Heart right ventricle (tissue), 16 donors: ENCODE measurements around the gene THBS1. TPM values are rescaled to one million over a fixed set of nuclear protein-coding genes. Genes with fewer than 3 reads are reported as not detected.

Experiments used
- ATAC-seq, 8 donors: fragments of 200-7000 bp; cut with Tn5 transposase; one replicate each; pipeline ENCODE4 v1.9.1; 2020; ENCODE audit warnings: mild to moderate bottlenecking in 8 of 8, moderate library complexity in 8 of 8, moderate number of reproducible peaks in 1 of 8
- DNase-seq, 2 donors: peaks; one replicate each; pipeline ENCODE4 v3.0.0-alpha.2; 2020
- H3K27ac ChIP-seq, 10 donors: fragments of 200-600 bp; sonication (generic) in 2 of 10; one replicate each; pipeline versions ENCODE4 v1.5.0 to v1.8.0; 2020 to 2022; ENCODE audit warnings: mild to moderate bottlenecking in 3 of 10
- H3K27me3 ChIP-seq, 7 donors: fragments of 200-600 bp; one replicate each; pipeline ENCODE4 v1.8.0; 2021 to 2022; ENCODE audit warnings: mild to moderate bottlenecking in 2 of 7
- H3K36me3 ChIP-seq, 9 donors: fragments of 200-600 bp; sonication (generic) in 1 of 9; one replicate each; pipeline versions ENCODE4 v1.5.0 to v1.8.0; 2020 to 2022; ENCODE audit warnings: mild to moderate bottlenecking in 2 of 9
- H3K4me1 ChIP-seq, 9 donors: fragments of 200-600 bp; sonication (generic) in 1 of 9; one replicate each; pipeline versions ENCODE4 v1.5.0 to v1.8.0; 2020 to 2022; ENCODE audit warnings: mild to moderate bottlenecking in 4 of 9
- H3K4me3 ChIP-seq, 10 donors: fragments of 200-600 bp; sonication (generic) in 2 of 10; one replicate each; pipeline versions ENCODE4 v1.5.0 to v1.8.0; 2020 to 2022; ENCODE audit warnings: mild to moderate bottlenecking in 7 of 10, moderate library complexity in 2 of 10
- H3K9me3 ChIP-seq, 11 donors: fragments of 200-600 bp in 10 of 11; sonication (generic) in 2 of 11; one replicate each; pipeline versions ENCODE4 v1.5.0 to v1.8.0; 2013 to 2022; ENCODE audit warnings: mild to moderate bottlenecking in 2 of 11, control low read depth in 1 of 11, moderate library complexity in 1 of 11
- WGBS, 2 donors: extraction: QIAGEN DNeasy Blood & Tissue Kit; methylation state at CpG; one replicate each; pipeline ENCODE4 v1.1.7; 2013; ENCODE audit warnings: inconsistent platforms in 1 of 2; 5-methylcytosine and 5-hydroxymethylcytosine counted together
- intact Hi-C, 10 donors: fragments of 100-400 bp; cut with DNase I; formaldehyde crosslinking; loops; one replicate each; pipeline versions ENCODE4 v1.11.1 to v1.14.2; 2022
- polyA plus RNA-seq, 2 donors: library from polyadenylated mRNA; stranded (reverse); fragments of 200-250 nt; gene quantifications; one replicate each; pipeline ENCODE4 v1.2.3, GENCODE V29; 2013
- total RNA-seq, 10 donors: library from RNA; stranded (reverse); fragmentation: NEBNext Ultra II Directional in 3 of 10; extraction: Animal tissue kit (Norgen Biotek cat#: 25700) in 3 of 10; gene quantifications; one replicate each; pipeline versions ENCODE4 v1.2.1 to v1.2.4, GENCODE V29; 2021 to 2023
- TF ChIP-seq, protein P1 (sequence below), 9 donors: fragments of 200-600 bp; sonication (generic) in 2 of 9; IDR thresholded peaks; one replicate each; pipeline versions ENCODE4 v1.5.0 to v1.8.0; 2021 to 2022; ENCODE audit warnings: antibody characterized with exemption in 9 of 9, mild to moderate bottlenecking in 5 of 9, moderate library complexity in 1 of 9
- donor health status: Arrhythmogenic right ventricular cardiomyopathy.
- donor health status: ischemic (EF 13 %, LVEDD 7.1; RV severe dilation, severe dysfunction).
- donor health status: healthy with polysubstance abuse.
- donor health status: DM: no; HTN: yes; CAD: no.
- donor health status: DM: no; HTN: no; CAD: no.
- donor health status: ischemic (EF 25% LVEDD 6.9; RV normal size, moderate dysfunction).
- donor health status: ischemic (EF 25% LVEDD 5.7; RV mildly dilated, moderate dysfunction).
- donor health status: healthy.
- donor health status: DM: yes; HTN: yes; CAD: no.
- donor health status: Ischemic cardiomyopathy.
- donor health status: ischemic (EF 35%, LVEDD 5.7; RV mildly dilated, moderate dysfunction).
- donor health status: nonischemic (EF 11% LVEDD 7.7; RV severe dilation, severe dysfunction).
- donor health status: DM: yes; HTN: yes; CAD: no.
- donor health status: PGD.
- donor health status: ischemic (EF 29% LVEDD 5.4; RV normal size, mild dysfunction).
- donor health status: nonischemic (EF 23%, LVEDD 6.1; RV moderate dilation, normal function).

THBS1 gene
- total and polyA plus RNA-seq, 12 donors: 12.9 to 1,109 (median 102) TPM

DNA sequence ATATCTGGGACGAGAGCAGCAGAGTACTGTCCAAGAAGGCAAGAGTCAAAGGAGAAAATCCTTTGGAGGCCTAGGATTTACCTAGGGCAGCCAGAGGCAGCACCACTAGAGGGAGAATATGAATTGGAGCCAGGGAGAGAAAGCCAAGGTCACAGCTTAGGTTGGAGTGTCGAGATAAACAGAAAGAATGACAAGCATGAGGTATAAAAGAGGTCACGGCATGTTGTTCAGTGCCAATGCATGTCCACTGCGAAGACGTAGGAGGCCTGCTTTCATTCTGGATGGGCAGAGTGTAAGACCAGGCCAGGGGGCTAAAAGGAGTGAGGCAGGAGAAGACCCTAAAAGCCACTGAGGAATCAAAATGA, 47.2 kb downstream of the THBS1 start:
- intact Hi-C loops: loop anchor here in 2 of 10 donors (5.0 to 10.0 kb wide), 2 partner anchors 59 to 127 kb away; no protein-coding TSS in a partner anchor
- WGBS, 2 donors: 46 to 49% methylated on average over 5 of the region's 5 CpGs

GRCh38 chr15:39628546-39629257, 47.8 kb downstream of the THBS1 start:
- H3K9me3 ChIP-seq: no peaks in the 10 kb centered on the region
- no peaks in the 10 kb centered on the region for H3K27me3 ChIP-seq
- H3K36me3 ChIP-seq: no peaks in the 10 kb centered on the region
- 34 to 51% methylated on average over 9 of the region's 9 CpGs for WGBS, 2 donors
- H3K27ac ChIP-seq: peak overlapping the region; percentile 32 to 88 (median 78)
- no peak overlapping the region for H3K4me3 ChIP-seq
- intact Hi-C loops: loop anchor here in 2 of 10 donors (5.0 to 10.0 kb wide), 2 partner anchors 59 to 126 kb away; no protein-coding TSS in a partner anchor
- DNase-seq (no peak), ATAC-seq (peak in 1 of 8 donors; percentile 20)
- peaks cover 21 to 71% (median 47%) of the 10 kb centered on the region in 9 donors for H3K4me1 ChIP-seq
- TF ChIP-seq, protein P1, sequence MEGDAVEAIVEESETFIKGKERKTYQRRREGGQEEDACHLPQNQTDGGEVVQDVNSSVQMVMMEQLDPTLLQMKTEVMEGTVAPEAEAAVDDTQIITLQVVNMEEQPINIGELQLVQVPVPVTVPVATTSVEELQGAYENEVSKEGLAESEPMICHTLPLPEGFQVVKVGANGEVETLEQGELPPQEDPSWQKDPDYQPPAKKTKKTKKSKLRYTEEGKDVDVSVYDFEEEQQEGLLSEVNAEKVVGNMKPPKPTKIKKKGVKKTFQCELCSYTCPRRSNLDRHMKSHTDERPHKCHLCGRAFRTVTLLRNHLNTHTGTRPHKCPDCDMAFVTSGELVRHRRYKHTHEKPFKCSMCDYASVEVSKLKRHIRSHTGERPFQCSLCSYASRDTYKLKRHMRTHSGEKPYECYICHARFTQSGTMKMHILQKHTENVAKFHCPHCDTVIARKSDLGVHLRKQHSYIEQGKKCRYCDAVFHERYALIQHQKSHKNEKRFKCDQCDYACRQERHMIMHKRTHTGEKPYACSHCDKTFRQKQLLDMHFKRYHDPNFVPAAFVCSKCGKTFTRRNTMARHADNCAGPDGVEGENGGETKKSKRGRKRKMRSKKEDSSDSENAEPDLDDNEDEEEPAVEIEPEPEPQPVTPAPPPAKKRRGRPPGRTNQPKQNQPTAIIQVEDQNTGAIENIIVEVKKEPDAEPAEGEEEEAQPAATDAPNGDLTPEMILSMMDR (IDR thresholded peaks at IDR 0.05): no peak

More for the DNA sequence above, 47.2 kb downstream of the THBS1 start:
- H3K4me1 ChIP-seq: peaks cover 21 to 73% (median 47%) of the 10 kb centered on the region in 9 donors
- H3K27me3 ChIP-seq: no peaks in the 10 kb centered on the region
- H3K27ac ChIP-seq: peak overlapping the region; percentile 32 to 88 (median 78)
- H3K4me3 ChIP-seq: no peak overlapping the region
- H3K36me3 ChIP-seq: no peaks in the 10 kb centered on the region
- DNase-seq (peak in 1 of 2 donors; percentile 48), ATAC-seq (peak; percentile 65 to 82 (median 75))
- TF ChIP-seq, protein P1 (IDR thresholded peaks at IDR 0.05): peak; percentile 10 to 67 (median 45)
- H3K9me3 ChIP-seq: no peaks in the 10 kb centered on the region

GRCh38 chr15:39629371-39629770, 48.5 kb downstream of the THBS1 start:
- ATAC-seq: no peak
- intact Hi-C loops: loop anchor here in 2 of 10 donors (5.0 to 10.0 kb wide), 2 partner anchors 58 to 125 kb away; no protein-coding TSS in a partner anchor
- TF ChIP-seq, protein P1 (IDR thresholded peaks at IDR 0.05): no peak

GRCh38 chr15:39629906-39630305, 49.0 kb downstream of the THBS1 start:
- WGBS, 2 donors: 83 to 87% methylated on average over 3 of the region's 3 CpGs
- no peaks in the 10 kb centered on the region for H3K36me3 ChIP-seq
- H3K27ac ChIP-seq: peak overlapping the region in 5 of 10 donors; percentile 69 to 88 (median 81)
- ATAC-seq (no peak), DNase-seq (no peak)
- H3K9me3 ChIP-seq: no peaks in the 10 kb centered on the region
- no peak overlapping the region for H3K4me3 ChIP-seq
- H3K27me3 ChIP-seq: no peaks in the 10 kb centered on the region
- intact Hi-C loops: loop anchor here in 2 of 10 donors (5.0 to 10.0 kb wide), 2 partner anchors 57 to 125 kb away; no protein-coding TSS in a partner anchor
- peaks cover 16 to 59% (median 36%) of the 10 kb centered on the region in 9 donors for H3K4me1 ChIP-seq
- TF ChIP-seq, protein P1 (IDR thresholded peaks at IDR 0.05): no peak

More at GRCh38 chr15:39629371-39629770, 48.5 kb downstream of the THBS1 start:
- DNase-seq: no peak
- H3K27ac ChIP-seq: peak overlapping the region in 9 of 10 donors; percentile 69 to 88 (median 81)
- no peaks in the 10 kb centered on the region for H3K36me3 ChIP-seq
- 56 to 65% methylated on average over 5 of the region's 5 CpGs for WGBS, 2 donors
- peaks cover 19 to 65% (median 42%) of the 10 kb centered on the region in 9 donors for H3K4me1 ChIP-seq
- no peak overlapping the region for H3K4me3 ChIP-seq
- H3K27me3 ChIP-seq: no peaks in the 10 kb centered on the region
- no peaks in the 10 kb centered on the region for H3K9me3 ChIP-seq
